H9 (cell line): ENCODE measurements around the gene GPR89B. TPM values are rescaled to one million over a fixed set of nuclear protein-coding genes. Genes with fewer than 3 reads are reported as not detected.
"Not testable (repeated sequence)": the region's sequence is repeated elsewhere in the genome, so short reads cannot be mapped to it uniquely, and the experiment has no call there.

Experiments
- DNase-seq: peaks from one replicate; pipeline ENCODE4 v3.0.0-alpha.2; 2017
- H2AFZ ChIP-seq: one replicate; pipeline ENCODE4 v1.6.1; 2013; ENCODE audit warnings: mild to moderate bottlenecking, low read length, control low read depth, moderate library complexity
- H2AK5ac ChIP-seq: 2 replicates; pipeline ENCODE4 v1.6.1; 2013; ENCODE audit warnings: low read length, control low read depth, mixed read lengths; ENCODE audit not compliant: insufficient read length
- H2BK120ac ChIP-seq: one replicate; pipeline ENCODE4 v1.6.1; 2013; ENCODE audit warnings: low read depth, mild to moderate bottlenecking, low read length, control low read depth, inconsistent platforms; ENCODE audit not compliant: poor library complexity, severe bottlenecking
- H2BK12ac ChIP-seq: 2 replicates; pipeline ENCODE4 v1.6.1; 2013; ENCODE audit warnings: low read length, control low read depth, mixed read lengths, low read depth; ENCODE audit not compliant: insufficient read length
- H2BK15ac ChIP-seq: 2 replicates; pipeline ENCODE4 v1.6.1; 2013; ENCODE audit warnings: low read depth, low read length, control low read depth
- H2BK20ac ChIP-seq: one replicate; pipeline ENCODE4 v1.6.1; 2013; ENCODE audit warnings: low read depth, mild to moderate bottlenecking, low read length, control low read depth, inconsistent platforms; ENCODE audit not compliant: poor library complexity, severe bottlenecking
- H2BK5ac ChIP-seq: 2 replicates; pipeline ENCODE4 v1.6.1; 2013; ENCODE audit warnings: low read length, control low read depth, mixed read lengths; ENCODE audit not compliant: insufficient read length
- H3K14ac ChIP-seq: 2 replicates; pipeline ENCODE4 v1.6.1; 2013; ENCODE audit warnings: low read length, control low read depth; ENCODE audit not compliant: insufficient read depth
- H3K18ac ChIP-seq: 2 replicates; pipeline ENCODE4 v1.6.1; 2013; ENCODE audit warnings: low read depth, mild to moderate bottlenecking, mixed read lengths, low read length, control low read depth; ENCODE audit not compliant: insufficient read length
- H3K23ac ChIP-seq: 2 replicates; pipeline ENCODE4 v1.6.1; 2013; ENCODE audit warnings: low read length, control low read depth, mixed read lengths, low read depth; ENCODE audit not compliant: insufficient read length
- H3K23me2 ChIP-seq: 2 replicates; pipeline ENCODE4 v1.6.1; 2013; ENCODE audit warnings: low read depth, mild to moderate bottlenecking, mixed read lengths, low read length, control low read depth; ENCODE audit not compliant: insufficient read length, poor library complexity, severe bottlenecking
- H3K27ac ChIP-seq: 2 replicates; pipeline ENCODE4 v1.5.1; 2013; ENCODE audit warnings: low read length, control low read depth, mixed read lengths, low read depth; ENCODE audit not compliant: insufficient read length
- H3K27me3 ChIP-seq: 2 replicates; pipeline ENCODE4 v1.6.1; 2013; ENCODE audit warnings: low read length, control low read depth, inconsistent platforms; ENCODE audit not compliant: insufficient read depth
- H3K4ac ChIP-seq: 2 replicates; pipeline ENCODE4 v1.6.1; 2013; ENCODE audit warnings: low read depth, mild to moderate bottlenecking, control low read depth, inconsistent platforms, low read length, moderate library complexity
- H3K4me1 ChIP-seq: 2 replicates; pipeline ENCODE4 v1.6.1; 2013; ENCODE audit warnings: low read length, control low read depth, inconsistent platforms; ENCODE audit not compliant: insufficient read depth
- H3K4me2 ChIP-seq: 2 replicates; pipeline ENCODE4 v1.6.1; 2013; ENCODE audit warnings: low read length, control low read depth, mixed read lengths; ENCODE audit not compliant: insufficient read length, insufficient read depth
- H3K56ac ChIP-seq: 2 replicates; pipeline ENCODE4 v1.6.1; 2013; ENCODE audit warnings: low read depth, mild to moderate bottlenecking, mixed read lengths, low read length, control low read depth; ENCODE audit not compliant: insufficient read length
- H3K79me1 ChIP-seq: 2 replicates; pipeline ENCODE4 v1.6.1; 2013; ENCODE audit warnings: low read depth, mild to moderate bottlenecking, moderate library complexity, low read length, control low read depth, inconsistent platforms; ENCODE audit not compliant: insufficient read depth, poor library complexity, severe bottlenecking
- H3K79me2 ChIP-seq: 2 replicates; pipeline ENCODE4 v1.6.1; 2013; ENCODE audit warnings: low read length, control low read depth, inconsistent platforms; ENCODE audit not compliant: insufficient read depth
- H3K9ac ChIP-seq: 2 replicates; pipeline ENCODE4 v1.6.1; 2013; ENCODE audit warnings: low read length, control low read depth, mixed read lengths; ENCODE audit not compliant: insufficient read length; ENCODE audit errors: extremely low read depth
- H3K9me3 ChIP-seq: one replicate; pipeline ENCODE4 v1.6.1; 2013; ENCODE audit warnings: low read depth, low read length, inconsistent platforms; ENCODE audit not compliant: control insufficient read depth
- H3T11ph ChIP-seq: one replicate; pipeline ENCODE4 v1.6.1; 2013; ENCODE audit warnings: mild to moderate bottlenecking, low read length, control low read depth, inconsistent platforms
- H4K20me1 ChIP-seq: one replicate; pipeline ENCODE4 v1.6.1; 2013; ENCODE audit not compliant: control insufficient read depth, insufficient read length, insufficient read depth
- H4K5ac ChIP-seq: 2 replicates; pipeline ENCODE4 v1.6.1; 2013; ENCODE audit warnings: low read depth, mild to moderate bottlenecking, mixed read lengths, low read length, control low read depth; ENCODE audit not compliant: insufficient read length
- H4K8ac ChIP-seq: replicated peaks from 2 replicates; pipeline ENCODE4 v1.6.1; 2013; ENCODE audit warnings: low read length, control low read depth, mixed read lengths, low read depth; ENCODE audit not compliant: insufficient read length
- H4K91ac ChIP-seq: 2 replicates; pipeline ENCODE4 v1.6.1; 2013; ENCODE audit warnings: low read depth, mild to moderate bottlenecking, moderate library complexity, mixed read lengths, low read length, control low read depth; ENCODE audit not compliant: insufficient read length
- H3K27ac Mint-ChIP-seq, 3 experiments: 2 replicates in 2 of 3; 3 replicates in 1 of 3; pipeline ENCODE4 v1.8.0; 2020 to 2021; ENCODE audit warnings: mixed read lengths in 3 of 3, mild to moderate bottlenecking in 1 of 3, moderate library complexity in 1 of 3
- H3K27me3 Mint-ChIP-seq: 2 replicates; pipeline ENCODE4 v1.8.0; 2021; ENCODE audit warnings: low read depth, mild to moderate bottlenecking, moderate library complexity, mixed read lengths
- H3K36me3 Mint-ChIP-seq, 3 experiments: 2 replicates in 2 of 3; 3 replicates in 1 of 3; pipeline ENCODE4 v1.8.0; 2020 to 2021; ENCODE audit warnings: low read depth in 3 of 3, mixed read lengths in 3 of 3; ENCODE audit not compliant: insufficient read depth in 1 of 3
- H3K4me1 Mint-ChIP-seq, 2 experiments: 2 replicates each; pipeline ENCODE4 v1.8.0; 2020; ENCODE audit warnings: mixed read lengths in 2 of 2
- H3K4me3 Mint-ChIP-seq, 2 experiments: 2 replicates in 1 of 2; 3 replicates in 1 of 2; pipeline ENCODE4 v1.8.0; 2020 to 2021; ENCODE audit warnings: mild to moderate bottlenecking in 2 of 2, mixed read lengths in 2 of 2, moderate library complexity in 1 of 2
- H3K9me3 Mint-ChIP-seq, 2 experiments: 2 replicates in 1 of 2; 3 replicates in 1 of 2; pipeline ENCODE4 v1.8.0; 2020; ENCODE audit warnings: mild to moderate bottlenecking in 2 of 2, mixed read lengths in 2 of 2, moderate library complexity in 1 of 2
- CTCF ChIP-seq: fragments of 200-600 bp; sonication (generic); conservative IDR thresholded peaks from 3 replicates; pipeline ENCODE4 v1.8.0; 2021; ENCODE audit warnings: antibody characterized with exemption, mild to moderate bottlenecking
- WGBS: extraction: QIAGEN DNeasy Blood & Tissue Kit; methylation state at CpG from one replicate; pipeline ENCODE4 v1.1.7; 2013; ENCODE audit warnings: missing lambda C conversion rate, low lambda C conversion rate, mixed read lengths; ENCODE audit not compliant: insufficient read length; ENCODE audit errors: extremely low coverage; 5-methylcytosine and 5-hydroxymethylcytosine counted together
- total RNA-seq: library from RNA; stranded (reverse); gene quantifications from 2 replicates; pipeline ENCODE4 v1.2.1, GENCODE V29; 2021

Gene GPR89B
- total RNA-seq, 1 experiment from 2014 or later: 15.1 TPM

DNA sequence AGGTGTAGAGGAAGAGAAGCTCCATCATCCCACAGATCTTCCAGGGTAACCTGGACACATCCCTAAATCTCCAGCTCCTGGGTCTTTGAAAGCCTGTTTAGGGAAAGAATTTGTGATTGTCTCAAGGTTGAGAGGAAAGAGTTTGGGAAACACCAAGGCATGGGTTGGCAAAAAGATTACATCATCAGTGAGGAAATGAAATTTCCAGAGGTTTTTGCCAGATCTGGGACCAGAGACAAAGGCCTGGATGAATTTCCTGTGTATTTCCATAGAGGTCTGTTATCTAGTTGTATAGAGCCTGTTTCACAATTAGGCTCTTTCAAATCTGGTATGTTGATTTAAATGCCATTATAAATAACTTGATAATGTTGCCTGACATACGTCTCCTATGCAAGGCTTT lies 82.3 kb downstream of the GPR89B start:
- Mint-ChIP-seq H3K4me1 (peaks cover 21 to 29% of the 10 kb centered on the region in 2 experiments), H3K36me3 (no peaks in the 10 kb centered on the region; a peak in 1 of 7 replicates), H3K9me3 (no peaks in the 10 kb centered on the region), H3K27ac (no peak overlapping the region), H3K27me3 (peaks cover 20% of the 10 kb centered on the region), H3K4me3 (no peak overlapping the region)
- WGBS: no CpG with 5 or more reads among the region's 1 CpG
- no peak overlapping the region for H3K56ac ChIP-seq
- H3K9ac ChIP-seq: no peak overlapping the region
- H3K4ac ChIP-seq: no peak overlapping the region
- no peak overlapping the region for H2BK120ac ChIP-seq
- no peak overlapping the region for H3K14ac ChIP-seq
- H2BK12ac ChIP-seq: no peak overlapping the region
- H3K79me1 ChIP-seq: no peaks in the 10 kb centered on the region
- H3K27me3 ChIP-seq: peaks cover 4% of the 10 kb centered on the region; the same call in 1 of the 2 replicates
- H3K27ac ChIP-seq: no peak overlapping the region
- H3K18ac ChIP-seq: no peak overlapping the region
- H4K5ac ChIP-seq: no peak overlapping the region
- no peak overlapping the region for H3K4me2 ChIP-seq
- H3K23me2 ChIP-seq: peaks cover 8% of the 10 kb centered on the region
- no peaks in the 10 kb centered on the region for H3K79me2 ChIP-seq
- no peak overlapping the region for H3K23ac ChIP-seq
- DNase-seq: no peak
- no peak overlapping the region for H4K8ac ChIP-seq
- no peak overlapping the region for H3T11ph ChIP-seq
- H2BK20ac ChIP-seq: no peak overlapping the region
- H3K4me1 ChIP-seq: peaks cover 3% of the 10 kb centered on the region; the same call in 1 of the 2 replicates
- H3K9me3 ChIP-seq: no peaks in the 10 kb centered on the region
- H4K20me1 ChIP-seq: no peaks in the 10 kb centered on the region
- H2AK5ac ChIP-seq: no peak overlapping the region
- H2BK15ac ChIP-seq: no peak overlapping the region
- H2BK5ac ChIP-seq: no peak overlapping the region
- TF ChIP-seq CTCF: no peak
- H4K91ac ChIP-seq: no peak overlapping the region
- no peak overlapping the region for H2AFZ ChIP-seq

DNA sequence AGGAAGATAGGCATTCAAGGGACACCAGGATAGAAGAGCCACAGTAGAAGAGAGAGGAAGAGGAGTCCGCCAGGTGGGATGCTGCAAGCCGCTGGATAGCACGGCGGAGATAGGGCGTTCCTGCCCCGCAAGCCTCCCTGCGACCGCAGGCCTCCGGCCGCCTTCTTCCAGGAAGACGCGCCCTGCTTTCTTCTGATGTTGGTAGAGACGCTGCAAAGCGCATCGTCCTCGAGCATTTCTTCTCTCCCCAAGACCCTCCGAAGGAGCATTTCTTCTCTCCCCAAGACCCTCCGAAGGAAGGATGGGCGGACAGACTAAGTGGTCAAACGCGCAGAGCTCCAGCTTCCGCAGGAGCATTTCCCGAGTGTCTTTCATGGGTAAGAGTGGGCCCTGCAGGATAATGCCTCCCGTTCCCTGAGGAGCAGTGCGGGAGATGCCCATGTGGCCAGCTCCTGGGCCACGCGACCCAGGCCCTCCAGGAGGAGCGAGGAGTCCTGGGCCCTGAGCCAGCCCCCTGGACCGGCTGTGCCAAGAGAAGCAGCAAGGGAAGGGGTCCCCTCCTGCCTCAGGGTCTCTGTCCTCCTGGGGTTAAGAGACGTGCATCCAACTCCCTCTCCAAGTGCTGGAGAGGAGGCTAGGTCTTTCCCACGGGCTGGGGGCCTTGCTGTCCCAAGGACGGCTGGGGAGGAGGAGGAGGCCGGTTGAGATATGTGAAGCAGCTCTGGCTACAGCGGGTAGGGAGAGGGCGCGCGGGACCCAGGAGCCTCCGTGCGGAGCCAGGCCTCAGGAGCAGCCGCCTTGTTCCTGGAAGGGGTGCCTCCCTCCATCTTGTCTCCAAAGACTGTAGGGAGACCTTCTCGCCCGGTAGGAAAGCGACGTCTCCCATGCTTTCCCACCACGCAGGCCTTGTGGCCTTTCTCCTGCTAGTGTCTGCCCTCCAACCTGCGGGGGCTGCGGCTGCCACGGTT lies 85.2 kb downstream of the GPR89B start:
- H2AFZ ChIP-seq, H3K9ac ChIP-seq, H3K79me1 ChIP-seq, H2BK15ac ChIP-seq, H3K23ac ChIP-seq, H3K27me3 ChIP-seq, H3K4me1 ChIP-seq, H2BK20ac ChIP-seq, H3K9me3 Mint-ChIP-seq, H4K5ac ChIP-seq, H4K8ac ChIP-seq, H4K20me1 ChIP-seq, H3K27ac ChIP-seq, H3K56ac ChIP-seq, H3K9me3 ChIP-seq, H3K4ac ChIP-seq, H3K18ac ChIP-seq, H3K23me2 ChIP-seq, H3T11ph ChIP-seq, H3K36me3 Mint-ChIP-seq, H2BK120ac ChIP-seq, H3K27ac Mint-ChIP-seq, H2BK5ac ChIP-seq, H2AK5ac ChIP-seq, H3K79me2 ChIP-seq, H4K91ac ChIP-seq: not testable (repeated sequence)
- Histone ChIP-seq H3K14ac (0 out of 2 replicates have a peak overlapping the region, but pooled peaks have one; percentile 2), H2BK12ac (peak overlapping the region; percentile 45), H3K4me2 (peak overlapping the region; percentile 62)
- peaks cover 25% of the 10 kb centered on the region for H3K27me3 Mint-ChIP-seq
- no CpG with 5 or more reads among the region's 48 CpGs for WGBS
- H3K4me1 Mint-ChIP-seq: peaks cover 21 to 29% of the 10 kb centered on the region in 2 experiments
- peak; percentile 60 for DNase-seq
- peak overlapping the region; percentile 63 to 64 for H3K4me3 Mint-ChIP-seq
